Right renal cortex interstitium (tissue), 3 donors: Measurements from ENCODE around the gene ZNF513. TPM values are rescaled to one million over a fixed set of nuclear protein-coding genes. Genes with fewer than 3 reads are reported as not detected.
A peak's percentile ranks its signal among the peaks of the same experiment; 100 is the strongest.
"Not testable (repeated sequence)": the region's sequence is repeated elsewhere in the genome, so short reads cannot be mapped to it uniquely, and the experiment has no call there.

Experiments used
- DNase-seq, 3 donors: peaks; one replicate each; pipeline ENCODE4 v3.0.0-alpha.2; 2013; ENCODE audit warnings: low read depth in 3 of 3, low spot score in 2 of 3
- polyA plus RNA-seq, 3 donors: library from polyadenylated mRNA; unstranded; fragments of 120-200 nt; gene quantifications; one replicate each; pipeline ENCODE4 v1.2.1, GENCODE V29; 2013; ENCODE audit not compliant: insufficient read length in 3 of 3

ZNF513 gene
- polyA plus RNA-seq, 3 donors: 16.9 to 19.1 (median 16.9) TPM

DNA sequence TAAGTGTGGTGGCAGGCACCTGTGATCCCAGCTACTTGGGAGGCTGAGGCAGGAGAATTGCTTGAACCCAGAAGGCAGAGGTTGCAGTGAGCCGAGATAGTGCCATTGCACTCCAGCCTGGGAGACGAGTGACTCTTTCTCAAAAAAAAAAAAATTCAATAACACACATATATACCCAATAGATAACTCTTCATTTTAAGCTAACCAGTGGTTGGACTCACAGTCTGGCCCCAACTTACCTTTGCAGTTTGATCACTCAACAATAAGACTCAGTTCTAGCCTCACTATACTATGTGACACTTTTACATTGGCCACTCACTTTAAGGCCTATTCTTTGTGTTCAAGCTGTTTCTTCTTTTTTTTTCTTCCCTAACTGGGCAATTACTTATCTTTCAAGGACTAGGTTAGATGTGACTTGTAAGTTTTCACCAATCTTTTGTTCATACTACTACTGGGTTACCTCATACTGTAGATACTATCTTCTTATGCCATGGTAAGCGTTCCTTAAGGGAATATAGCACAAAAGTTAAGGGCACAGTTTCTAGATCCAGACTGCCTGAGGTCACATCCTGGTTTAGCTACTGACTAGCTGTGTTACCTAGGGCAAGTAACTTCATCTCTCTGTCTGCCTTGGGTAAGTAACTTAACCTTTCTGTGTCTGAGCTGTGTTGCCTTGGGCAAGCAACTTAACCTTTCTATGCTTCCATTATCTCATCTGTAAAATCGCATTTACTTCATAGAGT lies 17.7 kb downstream of the ZNF513 start:
- no peak for DNase-seq

DNA sequence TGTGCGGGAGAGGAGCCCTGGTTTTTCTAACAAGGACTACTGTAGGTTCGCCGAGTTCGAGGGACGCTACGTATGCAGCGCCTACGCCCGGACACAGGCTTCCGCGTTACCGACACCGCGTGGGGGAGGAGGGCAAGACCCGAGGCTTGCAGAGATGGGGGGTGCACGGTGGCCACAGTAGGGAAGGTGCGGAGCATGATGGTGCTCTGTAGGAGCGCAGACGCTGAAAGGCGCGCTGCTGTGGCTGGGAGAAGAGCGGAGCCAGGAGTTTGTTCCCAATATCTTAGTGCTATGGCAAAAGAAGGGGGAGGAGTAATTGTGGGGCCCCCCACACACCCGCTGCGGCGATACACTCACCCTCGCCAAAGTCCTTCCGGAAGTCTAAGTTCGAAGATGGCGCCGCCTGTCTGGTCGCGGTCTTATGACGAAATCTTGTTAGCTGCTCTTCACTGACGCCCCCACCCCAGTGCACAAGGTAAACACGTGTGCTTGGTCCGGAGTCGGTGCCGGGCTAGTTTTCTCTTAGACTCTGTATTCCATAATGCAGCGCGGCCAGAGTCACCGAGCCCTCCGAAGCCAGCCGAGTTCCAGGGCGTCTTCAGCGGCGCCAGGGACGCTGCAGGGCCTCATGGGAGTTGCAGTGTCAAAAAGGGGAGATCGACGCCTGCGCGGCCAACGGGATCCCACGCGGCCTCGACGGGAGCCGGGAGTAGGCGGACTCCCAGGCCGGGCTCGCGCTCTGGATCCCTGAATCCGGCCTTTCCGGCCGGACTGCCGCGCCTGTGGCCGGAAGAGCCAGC lies 24.0 kb downstream of the ZNF513 start, which contains the start of gene GTF3C2:
GTF3C2 (minus strand) TSS at position 383 of the 800 bp plus-strand sequence. CDS start 13,210 bp downstream, outside the sequence.
- DNase-seq: peak; percentile 95 to 98 (median 98)

DNA sequence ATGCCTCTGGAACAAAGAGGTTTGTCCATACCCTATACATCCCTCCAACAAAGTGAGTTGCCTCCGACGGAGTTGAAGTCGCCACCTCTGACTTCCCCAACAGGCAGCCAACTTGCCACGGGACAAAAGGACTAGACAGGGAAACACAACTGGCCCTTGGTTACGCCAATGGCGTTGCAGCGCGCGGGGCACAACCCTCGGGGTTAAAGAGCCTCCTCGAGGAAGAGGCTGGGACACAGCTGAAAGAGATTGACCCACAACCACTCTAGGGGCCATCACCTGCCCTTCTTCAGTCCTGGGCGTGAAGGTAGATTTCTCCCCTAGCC lies 24.5 kb downstream of the ZNF513 start:
- DNase-seq: no peak

DNA sequence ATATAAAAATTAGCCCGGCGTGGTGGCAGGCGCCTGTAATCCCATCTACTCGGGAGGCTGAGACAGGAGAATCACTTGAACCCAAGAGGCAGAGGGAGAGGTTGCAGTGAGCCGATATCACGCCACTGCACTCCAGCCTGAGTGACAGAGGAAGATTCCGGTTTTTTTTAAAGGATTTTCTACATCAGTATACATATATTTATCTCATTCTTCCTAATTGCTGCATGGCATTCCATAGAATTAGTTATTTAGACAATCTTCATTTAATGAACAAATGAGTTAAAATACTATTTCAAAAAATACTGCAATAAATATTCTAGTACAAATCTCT lies 26.0 kb downstream of the ZNF513 start:
- DNase-seq: no peak

DNA sequence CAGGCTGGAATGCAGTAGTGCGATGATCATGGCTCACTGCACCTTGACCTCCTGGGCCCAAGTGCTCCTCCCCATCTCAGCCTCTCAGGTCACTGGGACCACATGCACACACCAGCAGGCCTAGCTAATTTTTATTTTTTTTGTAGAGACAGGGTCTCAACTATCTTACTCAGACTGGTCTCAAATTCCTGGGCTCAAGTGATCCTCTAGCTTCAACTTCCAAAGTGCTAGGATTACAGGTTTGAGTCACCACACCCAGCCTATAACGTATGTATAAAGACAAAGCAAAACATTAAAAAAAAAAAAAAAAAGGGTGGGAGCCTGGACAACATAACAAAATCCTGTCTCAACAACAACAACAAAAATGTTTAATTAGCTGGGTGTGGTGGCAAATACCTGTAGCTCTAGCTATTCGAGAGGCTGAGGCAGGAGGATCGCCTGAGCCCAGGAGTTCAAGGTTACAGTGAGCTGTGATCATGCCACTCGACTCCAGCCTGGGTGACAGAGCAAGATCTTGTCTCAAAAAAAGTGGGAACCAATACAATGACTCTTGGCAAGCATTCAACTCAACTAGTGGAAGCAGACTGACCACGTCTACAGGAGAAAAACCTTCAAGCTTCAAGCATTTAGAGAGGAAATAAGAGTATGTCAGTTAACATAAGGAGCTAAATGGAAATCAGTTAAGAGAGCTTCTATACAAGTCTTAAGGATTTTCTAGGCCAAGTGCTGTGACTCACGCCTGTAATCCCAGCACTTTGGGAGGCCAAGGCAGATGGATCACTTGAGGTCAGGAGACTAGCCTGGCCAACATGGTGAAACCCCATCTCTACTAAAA lies 26.6 kb downstream of the ZNF513 start:
- no peak for DNase-seq

DNA sequence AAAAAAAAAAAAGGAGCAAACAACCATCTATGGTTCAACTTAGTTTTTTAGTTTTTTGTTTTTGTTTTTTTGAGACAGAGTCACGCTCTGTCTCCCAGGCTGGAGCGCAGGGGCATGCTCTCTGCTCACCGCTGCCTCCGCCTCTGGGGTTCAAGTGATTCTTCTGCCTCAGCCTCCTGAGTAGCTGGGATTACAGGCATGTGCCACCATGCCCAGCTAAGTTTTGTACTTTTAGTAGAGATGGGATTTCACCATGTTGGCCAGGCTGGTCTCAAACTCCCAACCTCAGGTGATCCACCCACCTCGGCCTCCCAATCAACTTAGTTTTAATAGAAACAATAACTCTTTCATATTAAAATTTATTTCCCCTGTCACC lies 27.2 kb downstream of the ZNF513 start:
- not testable (repeated sequence) for DNase-seq

DNA sequence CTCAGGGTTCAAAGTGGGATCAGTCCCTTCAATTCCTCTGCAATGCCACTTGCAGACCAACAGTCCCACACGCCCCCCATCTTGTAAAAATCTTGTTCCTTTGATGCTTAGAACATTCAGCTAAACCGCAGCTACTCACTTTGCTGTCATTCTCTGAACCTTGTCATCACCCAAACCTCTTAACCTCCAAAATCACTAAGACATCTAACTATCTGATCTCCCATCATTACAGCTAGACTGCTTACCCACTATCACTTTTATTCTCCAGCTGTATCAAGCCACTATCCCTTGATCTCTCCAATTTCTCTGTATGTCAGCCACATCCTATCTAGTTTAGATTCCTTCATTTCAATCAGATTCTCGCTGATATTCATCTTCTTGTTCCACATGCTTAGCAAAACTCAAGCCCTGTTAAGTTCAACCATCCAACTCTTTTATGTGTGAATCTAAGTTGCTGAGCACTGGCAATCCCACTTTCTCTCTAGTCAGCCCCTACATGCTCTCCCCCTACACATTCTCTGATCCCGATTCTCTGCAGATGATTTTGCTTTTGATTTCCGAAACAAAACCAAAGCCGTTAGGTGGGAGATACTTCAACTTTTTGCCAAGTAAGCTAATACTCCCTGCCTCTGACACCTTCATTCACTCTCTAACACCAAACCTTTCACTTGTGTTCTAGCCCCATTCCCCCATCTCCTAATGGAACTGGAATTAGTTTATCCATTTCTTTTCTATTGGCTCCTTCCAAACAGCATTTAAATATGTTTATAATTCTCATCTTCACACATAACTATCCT lies 28.5 kb downstream of the ZNF513 start:
- no peak for DNase-seq

DNA sequence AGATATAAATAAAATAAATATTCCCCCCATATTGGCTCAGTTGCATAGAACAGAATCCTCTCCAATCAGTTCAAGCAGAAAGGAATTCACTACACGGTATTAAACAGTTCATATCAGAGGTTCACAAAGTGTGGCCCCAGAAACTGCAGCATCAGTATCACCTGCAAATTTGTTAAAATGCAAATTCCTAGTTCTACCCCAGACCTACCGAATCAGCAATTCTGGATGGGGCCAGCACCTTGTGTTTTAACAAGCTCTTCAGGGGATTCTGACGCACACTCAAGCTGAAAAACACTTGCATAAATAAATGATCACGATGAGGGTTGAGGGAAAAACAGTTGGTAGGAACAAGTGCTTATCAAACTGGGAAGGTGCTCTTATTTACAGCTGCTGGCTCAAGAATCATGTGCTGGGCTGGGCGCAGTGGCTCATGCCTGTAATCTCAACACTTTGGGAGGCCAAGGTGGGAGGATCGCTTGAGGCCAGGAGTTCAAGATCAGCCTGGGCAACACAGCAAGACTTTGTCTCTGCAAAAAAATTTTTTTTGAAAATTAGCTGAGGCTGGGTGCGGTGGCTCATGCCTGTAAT lies 30.3 kb downstream of the ZNF513 start:
- no peak for DNase-seq

DNA sequence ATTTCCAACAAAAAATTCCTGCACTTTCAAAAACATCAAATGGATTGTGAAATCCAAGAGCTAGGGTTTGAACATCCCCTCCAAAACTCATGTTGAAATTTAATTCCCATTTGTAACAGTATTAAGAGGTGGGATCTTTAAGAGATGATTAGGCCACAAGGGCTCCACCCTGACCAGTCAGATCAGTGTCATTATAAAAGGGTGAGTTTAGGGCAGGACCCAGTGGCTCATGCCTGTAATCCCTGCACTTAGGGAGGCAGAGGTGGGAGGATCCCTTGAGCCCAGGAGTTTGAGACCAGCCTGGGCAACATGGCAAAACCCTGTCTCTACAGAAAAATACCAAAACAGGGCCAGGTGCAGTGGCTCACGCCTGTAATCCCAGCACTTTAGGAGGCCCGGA lies 32.9 kb downstream of the ZNF513 start:
- no peak for DNase-seq

DNA sequence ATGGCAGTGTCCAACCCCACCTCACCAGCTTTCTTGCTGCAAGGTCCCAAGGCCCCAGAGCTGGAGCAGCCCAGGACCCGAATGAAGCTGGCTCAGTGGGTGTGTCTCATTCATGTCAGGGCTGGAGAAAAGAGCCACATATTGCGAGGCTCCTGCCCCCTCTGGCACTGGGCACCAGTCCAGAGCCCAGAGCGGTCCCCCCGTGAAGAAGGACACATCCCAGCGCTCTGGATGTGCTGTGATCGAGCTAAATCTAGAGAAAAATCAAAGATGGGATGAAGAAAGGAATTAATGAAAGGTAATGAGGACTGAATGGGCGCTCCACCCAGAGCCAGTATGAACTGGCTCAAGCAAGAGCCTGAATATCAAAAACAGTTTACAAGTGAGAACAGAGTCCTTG lies 44.4 kb downstream of the ZNF513 start:
- DNase-seq: no peak

DNA sequence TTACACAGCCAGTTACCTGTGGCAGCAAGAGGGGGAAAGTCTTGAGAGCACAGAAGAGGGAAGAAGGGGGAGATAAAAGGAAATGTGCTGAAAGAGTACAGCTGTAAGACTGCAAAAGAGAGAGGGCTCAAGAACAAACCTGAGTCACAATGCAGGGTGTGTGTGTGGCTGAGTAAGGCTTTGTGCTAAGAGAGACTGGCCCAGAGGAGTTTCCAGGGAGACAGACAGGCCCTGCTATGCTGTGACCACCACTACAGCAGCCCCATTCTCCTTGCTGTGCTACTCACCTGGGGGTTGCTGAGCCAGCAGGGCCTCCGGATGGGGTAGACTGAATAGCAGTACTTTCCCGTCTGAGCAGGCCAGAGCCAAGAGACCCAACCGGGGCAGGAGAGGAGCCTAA lies 45.2 kb downstream of the ZNF513 start:
- DNase-seq: no peak

Other genes starting within 250 kb of the ZNF513 start
- 10 to 100 TPM; 51.5 to 55.3 (median 51.7) TPM for gene PREB, start 246.1 kb downstream of the ZNF513 start, polyA plus RNA-seq
- gene PRR30, start 241.3 kb downstream of the ZNF513 start, polyA plus RNA-seq: not detected
- gene TCF23, start 231.7 kb downstream of the ZNF513 start, polyA plus RNA-seq: under 1 TPM; 0.62 to 0.93 (median 0.68) TPM
- 100 to 1,000 TPM; 164 to 175 (median 169) TPM for gene ATRAID, start 168.7 kb downstream of the ZNF513 start, polyA plus RNA-seq
- gene SLC5A6, start 168.5 kb downstream of the ZNF513 start, polyA plus RNA-seq: 10 to 100 TPM; 32.9 to 37.4 (median 36.7) TPM
- 10 to 100 TPM; 40.8 to 42.0 (median 41.9) TPM for gene CAD, start 163.4 kb downstream of the ZNF513 start, polyA plus RNA-seq
- 1 to 10 TPM; 4.4 to 6.0 (median 5.5) TPM for gene SLC30A3, start 117.7 kb downstream of the ZNF513 start, polyA plus RNA-seq
- gene DNAJC5G, start 105.3 kb downstream of the ZNF513 start, polyA plus RNA-seq: under 1 TPM; 0.47 to 0.76 (median 0.58) TPM
- gene TRIM54, start 98.3 kb downstream of the ZNF513 start, polyA plus RNA-seq: 1 to 10 TPM; 3.2 to 3.9 (median 3.6) TPM
- under 1 TPM; 0.19 to 0.59 (median 0.36) TPM for gene UCN, start 72.3 kb downstream of the ZNF513 start, polyA plus RNA-seq
- gene MPV17, start 57.6 kb downstream of the ZNF513 start, polyA plus RNA-seq: 10 to 100 TPM; 70.9 to 85.0 (median 77.1) TPM
- gene GTF3C2, start 24.0 kb downstream of the ZNF513 start, polyA plus RNA-seq: 10 to 100 TPM; 64.5 to 71.2 (median 67.7) TPM
- gene EIF2B4, start 10.4 kb downstream of the ZNF513 start, polyA plus RNA-seq: 10 to 100 TPM; 50.9 to 55.0 (median 51.2) TPM
- gene SNX17, start 10.1 kb downstream of the ZNF513 start, polyA plus RNA-seq: 100 to 1,000 TPM; 100 to 114 (median 106) TPM
- gene PPM1G, start 28.9 kb upstream of the ZNF513 start, polyA plus RNA-seq: 100 to 1,000 TPM in 2 of 3 donors, 10 to 100 TPM in 1; 95.5 to 109 (median 103) TPM
- gene NRBP1, start 47.9 kb upstream of the ZNF513 start, polyA plus RNA-seq: 100 to 1,000 TPM; 126 to 135 (median 130) TPM
- 1 to 10 TPM; 5.6 to 8.1 (median 6.5) TPM for gene KRTCAP3, start 61.6 kb upstream of the ZNF513 start, polyA plus RNA-seq
- gene IFT172, start 109.0 kb upstream of the ZNF513 start, polyA plus RNA-seq: 10 to 100 TPM; 39.1 to 44.9 (median 39.8) TPM
- 1 to 10 TPM; 7.4 to 8.2 (median 7.6) TPM for gene FNDC4, start 114.5 kb upstream of the ZNF513 start, polyA plus RNA-seq
- not detected for gene GCKR, start 116.1 kb upstream of the ZNF513 start, polyA plus RNA-seq
- gene ZNF512, start 202.3 kb upstream of the ZNF513 start, polyA plus RNA-seq: 10 to 100 TPM; 80.9 to 89.1 (median 83.2) TPM
- gene CCDC121, start 248.3 kb upstream of the ZNF513 start, polyA plus RNA-seq: 10 to 100 TPM; 13.0 to 14.1 (median 13.9) TPM
- 10 to 100 TPM; 63.9 to 69.7 (median 67.3) TPM for gene GPN1, start 248.3 kb upstream of the ZNF513 start, polyA plus RNA-seq